K562 (cell line): Measurements from ENCODE around the gene CCSER1. TPM values are rescaled to one million over a fixed set of nuclear protein-coding genes. Genes with fewer than 3 reads are reported as not detected.

ENCODE experiments used
- ATAC-seq: fragments of 200-7000 bp; cut with Tn5 transposase; 3 replicates; pipeline ENCODE4 v1.9.1; 2020; ENCODE audit warnings: moderate library complexity
- BruUV-seq: library from RNA; stranded (reverse); fragments of 400-500 nt; replicated peaks from 2 replicates; lab custom pipeline; 2021; lab: Mats Ljungman, UMichigan
- CTCF ChIA-PET: fragments of 300-600 bp; formaldehyde crosslinking; extraction: SDS; loops from one replicate; lab custom pipeline; 2021; ENCODE audit warnings: low intra/inter-chr PET ratio; lab: Yijun Ruan, JAX
- POLR2A ChIA-PET: fragments of 300-600, 350-650 bp; sonication (Branson Sonifier 250); formaldehyde crosslinking; extraction: SDS; loops from one replicate; lab custom pipeline; 2021; ENCODE audit warnings: antibody characterized with exemption, inconsistent platforms; lab: Yijun Ruan, JAX
- DNase-seq, 4 experiments: peaks; one replicate each; pipeline versions ENCODE4 v3.0.0 to v3.0.0-alpha.2; 2011 to 2018; ENCODE audit warnings: low spot score in 3 of 4, mixed read lengths in 3 of 4; ENCODE audit errors: extremely low read depth in 1 of 4
- FAIRE-seq: peaks from 2 replicates; lab custom pipeline; 2011; peaks lifted over from hg19 to GRCh38; lab: Jason Lieb, UNC
- H2AFZ ChIP-seq: 2 replicates; pipeline ENCODE4 v1.6.0; 2011; ENCODE audit warnings: low read depth, low read length, control low read depth, inconsistent platforms
- H3K27ac ChIP-seq: fragments of 200-600 bp; 3 replicates; pipeline ENCODE4 v1.8.0; 2011; ENCODE audit warnings: low read depth, mild to moderate bottlenecking, control low read depth, inconsistent platforms, low read length, moderate library complexity, mixed read lengths; ENCODE audit errors: extremely low read depth
- H3K27me3 ChIP-seq, 2 experiments: fragments of 300-600 bp in 1 of 2; 2 replicates in 1 of 2; 3 replicates in 1 of 2; pipeline versions ENCODE4 v1.6.0 to v1.8.0; 2011; ENCODE audit warnings: inconsistent platforms in 2 of 2, low read length in 2 of 2, mild to moderate bottlenecking in 1 of 2, mixed read lengths in 1 of 2, moderate library complexity in 1 of 2; ENCODE audit not compliant: control insufficient read depth in 2 of 2, insufficient read depth in 2 of 2
- H3K36me3 ChIP-seq: fragments of 300-600 bp; 3 replicates; pipeline ENCODE4 v1.8.0; 2011; ENCODE audit warnings: mild to moderate bottlenecking, low read length, inconsistent platforms; ENCODE audit not compliant: control insufficient read depth, insufficient read depth
- H3K4me1 ChIP-seq, 2 experiments: fragments of 200-600 bp in 1 of 2; replicated peaks in 1 of 2; 2 replicates in 1 of 2; 3 replicates in 1 of 2; pipeline versions ENCODE4 v1.5.1 to v1.8.0; 2011; ENCODE audit warnings: inconsistent platforms in 2 of 2, low read length in 2 of 2, mild to moderate bottlenecking in 1 of 2, mixed read lengths in 1 of 2, moderate library complexity in 1 of 2; ENCODE audit not compliant: control insufficient read depth in 2 of 2, insufficient read depth in 2 of 2
- H3K4me2 ChIP-seq: 2 replicates; pipeline ENCODE4 v1.6.1; 2011; ENCODE audit warnings: low read length, control low read depth, inconsistent platforms, mixed read lengths; ENCODE audit not compliant: insufficient read depth
- H3K4me3 ChIP-seq: fragments of 200-600 bp; sonication (generic), shearing (Covaris generic); 2 replicates; pipeline ENCODE4 v1.5.1; 2016; ENCODE audit warnings: control low read depth, inconsistent platforms
- H3K79me2 ChIP-seq: fragments of 200-600 bp; 3 replicates; pipeline ENCODE4 v1.8.0; 2011; ENCODE audit warnings: low read length, inconsistent platforms; ENCODE audit not compliant: control insufficient read depth, insufficient read depth
- H3K9ac ChIP-seq, 2 experiments: 2 replicates each; pipeline versions ENCODE4 v1.6.0 to v1.6.1; 2011; ENCODE audit warnings: low read depth in 2 of 2, low read length in 2 of 2, control low read depth in 1 of 2, inconsistent platforms in 1 of 2, mild to moderate bottlenecking in 1 of 2, mixed read lengths in 1 of 2; ENCODE audit not compliant: insufficient read depth in 1 of 2
- H3K9me1 ChIP-seq: one replicate; pipeline ENCODE4 v1.6.0; 2011; ENCODE audit warnings: inconsistent platforms, mild to moderate bottlenecking, low read length, moderate library complexity; ENCODE audit not compliant: control insufficient read depth, insufficient read depth
- H3K9me3 ChIP-seq: replicated peaks from 2 replicates; pipeline ENCODE4 v1.5.1; 2011; ENCODE audit warnings: low read depth, low read length, inconsistent platforms; ENCODE audit not compliant: control insufficient read depth, insufficient read depth
- H4K20me1 ChIP-seq: replicated peaks from 2 replicates; pipeline ENCODE4 v1.6.1; 2011; ENCODE audit warnings: low read length, inconsistent platforms, mixed read lengths; ENCODE audit not compliant: control insufficient read depth, insufficient read depth
- C11orf30 ChIP-seq: fragments of 450-650 bp; IDR thresholded peaks from 2 replicates; pipeline ENCODE4 v1.6.1; 2016; ENCODE audit warnings: low read depth, mild to moderate bottlenecking
- CEBPG ChIP-seq, 3 experiments: fragments of 200-800 bp in 1 of 3; sonication (Bioruptor generic) in 1 of 3; sonication (generic) in 1 of 3; formaldehyde crosslinking in 1 of 3; IDR thresholded peaks in 2 of 3; conservative IDR thresholded peaks in 1 of 3; 2 replicates each; pipeline versions ENCODE4 v1.6.1 to v1.8.0; 2016 to 2022; ENCODE audit warnings: missing compliant biosample characterization in 2 of 3, missing genetic modification characterization in 2 of 3, mild to moderate bottlenecking in 1 of 3, missing genetic modification reagents in 1 of 3
- FOXM1 ChIP-seq, 2 experiments: fragments of 450-650 bp in 1 of 2; sonication (generic) in 1 of 2; formaldehyde crosslinking in 1 of 2; IDR thresholded peaks; 2 replicates each; pipeline versions ENCODE4 v1.6.1 to v1.9.0; 2017 to 2022; ENCODE audit warnings: low read depth in 2 of 2, mild to moderate bottlenecking in 2 of 2, missing genetic modification reagents in 1 of 2, moderate library complexity in 1 of 2
- GABPB2 ChIP-seq: fragments of 250-450 bp; sonication (Bioruptor Pico); conservative IDR thresholded peaks from 2 replicates; pipeline ENCODE4 v1.5.1; 2021; ENCODE audit warnings: mild to moderate bottlenecking
- MYBL2 ChIP-seq, 2 experiments: fragments of 450-650 bp in 1 of 2; sonication (generic) in 1 of 2; formaldehyde crosslinking in 1 of 2; IDR thresholded peaks; 2 replicates each; pipeline versions ENCODE4 v1.6.1 to v1.8.1; 2017 to 2022; ENCODE audit warnings: borderline replicate concordance in 1 of 2, inconsistent platforms in 1 of 2, low read depth in 1 of 2, mild to moderate bottlenecking in 1 of 2, missing genetic modification reagents in 1 of 2, moderate library complexity in 1 of 2
- TCFL5 ChIP-seq: fragments of 250-450 bp; sonication (Bioruptor Pico); conservative IDR thresholded peaks from 2 replicates; pipeline ENCODE4 v1.6.1; 2021; ENCODE audit warnings: mild to moderate bottlenecking, moderate library complexity, matching md5 sums
- UBTF ChIP-seq, 2 experiments: IDR thresholded peaks; 2 replicates each; pipeline ENCODE4 v1.6.1; 2012; ENCODE audit warnings: improper control_type of control experiment in 2 of 2, low read depth in 2 of 2, low read length in 2 of 2, borderline replicate concordance in 1 of 2
- ZNF316 ChIP-seq: fragments of 450-650 bp; IDR thresholded peaks from 2 replicates; pipeline ENCODE4 v1.6.1; 2016
- ZNF79 ChIP-seq: fragments of 250-450 bp; sonication (Bioruptor Pico); IDR thresholded peaks from 2 replicates; pipeline ENCODE4 v1.4.0; 2020; ENCODE audit warnings: low read depth, mild to moderate bottlenecking, moderate library complexity
- WGBS: fragments of 100-300 bp; shearing (Covaris generic); methylation state at CpG from one replicate; pipeline ENCODE4 v1.1.6; 2016; ENCODE audit warnings: low coverage, mixed read lengths; ENCODE audit not compliant: insufficient coverage; ENCODE audit errors: missing lambda C conversion rate; 5-methylcytosine and 5-hydroxymethylcytosine counted together
- in situ Hi-C: fragments of 300-500 bp; cut with MboI; formaldehyde crosslinking; loops from 4 replicates; pipeline ENCODE4 v1.15.0; 2018; ENCODE audit warnings: inconsistent platforms, mixed read lengths
- intact Hi-C: fragments of 100-400 bp; cut with micrococcal nuclease; formaldehyde crosslinking; loops from 2 replicates; pipeline ENCODE4 v1.14.2; 2022
- polyA plus RNA-seq, 8 experiments: library from polyadenylated mRNA; depleted of rRNA in 4 of 8; stranded (reverse) in 5 of 8; unstranded in 3 of 8; fragments of >200 nt; fragmentation: Nextera tagmentation in 2 of 8; fragmentation: Illumina TruSeq in 1 of 8; extraction: Ambion mirVana in 2 of 8; extraction: Trizol in 1 of 8; gene quantifications; 2 replicates each; pipeline versions ENCODE4 v1.2.1 to v1.2.3, GENCODE V29; 2011 to 2014; ENCODE audit warnings: inconsistent platforms in 1 of 8, missing spikeins in 1 of 8
- total RNA-seq, 7 experiments: library from RNA; depleted of rRNA in 6 of 7; stranded (reverse); fragments of >200 nt in 6 of 7; fragmentation: Illumina TruSeq in 2 of 7; extraction: Trizol in 2 of 7; gene quantifications; 2 replicates each; pipeline versions ENCODE4 v1.2.1 to v1.2.3, GENCODE V29; 2011 to 2021; ENCODE audit warnings: low replicate concordance in 1 of 7

Gene CCSER1
- total and polyA plus RNA-seq, 9 of the 15 experiments (the other 6 are each of a cell fraction or from before 2014, with no cell fraction given) = not detected

GRCh38 chr4:91065117-91065516, 937.9 kb downstream of the CCSER1 start:
- in situ Hi-C loops (no loop called here), intact Hi-C loops (no loop called here)
- no peak overlapping the region for H3K4me2 ChIP-seq
- no peaks in the 10 kb centered on the region for H3K79me2 ChIP-seq
- no TSS peak for BruUV-seq
- H3K27ac ChIP-seq = no peak overlapping the region
- no peaks in the 10 kb centered on the region for H3K4me1 ChIP-seq
- POLR2A ChIA-PET = no interaction called here
- H3K9ac ChIP-seq = no peak overlapping the region
- H3K4me3 ChIP-seq = no peak overlapping the region
- no peaks in the 10 kb centered on the region for H3K27me3 ChIP-seq
- peaks cover 2% of the 10 kb centered on the region; the same call in 1 of the 2 replicates for H3K9me3 ChIP-seq
- CTCF ChIA-PET = no interaction called here
- no peaks in the 10 kb centered on the region for H3K36me3 ChIP-seq
- no peaks in the 10 kb centered on the region for H3K9me1 ChIP-seq
- no peak overlapping the region for H2AFZ ChIP-seq
- FAIRE-seq = no peak
- no peak for ATAC-seq
- no peaks in the 10 kb centered on the region for H4K20me1 ChIP-seq
- TF ChIP-seq CEBPG (CRISPR knock-in tag; IDR thresholded peaks at IDR 0.05) = no peak
- peak in 1 of 2 experiments; percentile 81; a peak in 2 of 4 replicates for TF ChIP-seq CEBPG (tag; conservative IDR thresholded peaks at IDR 0.05 in 1 of 2, IDR thresholded peaks at IDR 0.05 in 1 of 2)
- no peak for TF ChIP-seq GABPB2 (CRISPR knock-in tag)
- no peak for DNase-seq
- WGBS = 6% methylated on average over 2 of the region's 2 CpGs

GRCh38 chr4:91070736-91071135, 943.5 kb downstream of the CCSER1 start:
- DNase-seq (no peak), ATAC-seq (no peak), FAIRE-seq (no peak)
- H3K27me3 ChIP-seq = no peaks in the 10 kb centered on the region
- TF ChIP-seq MYBL2 (IDR thresholded peaks at IDR 0.05; ENCODE audit: low read depth) = no peak
- TF ChIP-seq MYBL2 (CRISPR knock-in tag; IDR thresholded peaks at IDR 0.05; ENCODE audit: borderline replicate concordance) = no peak
- TF ChIP-seq TCFL5 (CRISPR knock-in tag) = no peak
- TF ChIP-seq UBTF (IDR thresholded peaks at IDR 0.05; ENCODE audit: borderline replicate concordance in 1 of 2, low read depth in 2 of 2, low read length in 2 of 2) = no peak
- no peak for TF ChIP-seq ZNF79 (CRISPR knock-in tag)
- TF ChIP-seq C11orf30 = 0 out of 2 replicates have a peak, but pooled peaks have one; percentile 5
- TF ChIP-seq ZNF316 = peak; percentile 49; the same call in 1 of the 2 replicates
- no peak for TF ChIP-seq FOXM1 (IDR thresholded peaks at IDR 0.05; ENCODE audit: low read depth)
- TF ChIP-seq FOXM1 (CRISPR knock-in tag; IDR thresholded peaks at IDR 0.05; ENCODE audit: low read depth) = no peak
- no peaks in the 10 kb centered on the region for H3K9me3 ChIP-seq
- in situ Hi-C loops = no loop called here
- no peak overlapping the region for H3K9ac ChIP-seq
- no peaks in the 10 kb centered on the region for H4K20me1 ChIP-seq
- ChIA-PET POLR2A (no interaction called here), CTCF (no interaction called here)
- 0% methylated on average over 2 of the region's 3 CpGs for WGBS
- no peak overlapping the region for H3K4me2 ChIP-seq
- H2AFZ ChIP-seq = no peak overlapping the region
- no peaks in the 10 kb centered on the region for H3K4me1 ChIP-seq
- intact Hi-C loops = no loop called here
- H3K9me1 ChIP-seq = no peaks in the 10 kb centered on the region
- no peaks in the 10 kb centered on the region for H3K79me2 ChIP-seq
- no peak overlapping the region for H3K27ac ChIP-seq
- H3K36me3 ChIP-seq = no peaks in the 10 kb centered on the region
- H3K4me3 ChIP-seq = no peak overlapping the region
- no TSS peak for BruUV-seq
